HG03045 (cell line): ENCODE data around the gene STIP1.

Source experiments
- ATAC-seq: cut with Tn5 transposase; IDR thresholded peaks from one replicate; pipeline ENCODE4 v1.9.1; 2021; ENCODE audit warnings: mild to moderate bottlenecking, moderate library complexity; ENCODE audit not compliant: unreplicated experiment

STIP1 gene

GRCh38 chr11:64234647-64235379 lies 48.8 kb downstream of the STIP1 start:
- peak; percentile 19 for ATAC-seq

GRCh38 chr11:64235437-64236161 lies 49.6 kb downstream of the STIP1 start:
- ATAC-seq, result no peak

GRCh38 chr11:64237484-64237951 lies 51.5 kb downstream of the STIP1 start:
- ATAC-seq, result no peak

GRCh38 chr11:64238076-64238475 lies 52.1 kb downstream of the STIP1 start:
- no peak for ATAC-seq

- ATAC-seq, result no peak
Observed at GRCh38 chr11:64238999-64239398, 53.0 kb downstream of the STIP1 start.

- no peak for ATAC-seq
Observed at GRCh38 chr11:64239662-64240434, 53.9 kb downstream of the STIP1 start.

DNA sequence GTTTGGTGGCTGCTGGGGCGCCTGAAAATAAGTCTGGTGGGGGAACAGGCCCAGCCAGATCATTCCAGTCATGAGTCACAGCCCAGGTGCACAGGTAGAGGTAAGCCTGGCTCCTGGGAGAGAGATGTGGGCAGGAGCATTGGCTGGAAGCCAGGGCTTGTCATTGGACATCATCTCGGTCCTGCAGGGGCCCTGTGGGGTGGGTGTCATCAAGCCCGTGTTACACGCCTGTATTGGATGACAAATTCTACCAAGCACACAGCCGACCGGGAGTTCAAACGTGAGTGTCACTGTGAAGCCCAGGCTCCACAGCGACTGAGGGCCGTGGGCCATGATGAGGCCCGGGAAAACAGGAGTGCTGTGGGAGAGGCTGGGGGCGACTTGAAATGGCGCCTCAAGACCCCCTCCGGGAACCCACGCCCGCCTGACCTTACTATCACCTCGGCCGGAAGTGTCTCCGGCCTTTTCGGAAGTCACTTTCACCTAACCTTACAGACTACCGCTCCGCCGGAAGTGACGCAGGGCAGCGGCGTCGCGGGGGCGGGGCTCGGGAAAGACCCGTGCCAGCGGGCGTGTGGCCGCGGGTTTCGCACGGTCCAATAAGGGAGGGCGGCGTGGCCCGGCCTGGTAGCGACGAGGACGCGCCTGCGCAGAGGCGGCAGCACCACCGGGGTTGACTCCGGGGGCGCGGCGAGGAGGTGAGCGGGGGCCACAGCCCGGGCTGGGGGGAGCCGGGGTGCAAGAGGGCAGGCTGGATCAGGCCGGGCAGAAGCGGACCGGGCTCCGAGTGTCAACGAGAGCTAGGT lies 54.7 kb downstream of the STIP1 start, which contains the start of gene FKBP2:
FKBP2 (plus strand) TSS at position 661 of the 806 bp plus-strand sequence. CDS start 1,293 bp downstream, outside the sequence.
- peak; percentile 49 for ATAC-seq

DNA sequence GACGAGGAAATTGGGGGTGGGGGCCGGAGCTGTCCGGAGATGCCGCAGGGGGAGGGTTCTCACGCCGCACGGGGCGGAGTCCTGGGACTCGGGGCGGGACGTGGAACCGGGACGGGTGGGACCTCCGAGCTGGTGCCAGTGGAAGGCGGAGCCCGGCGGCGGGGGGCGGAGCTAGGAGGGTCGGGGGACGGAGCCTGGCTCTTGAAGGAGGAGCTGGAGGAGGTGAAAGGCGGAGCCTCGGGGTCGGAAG lies 55.2 kb downstream of the STIP1 start:
- ATAC-seq, result peak; percentile 64

- ATAC-seq, result peak; percentile 2
Observed at GRCh38 chr11:64241491-64242374, 55.8 kb downstream of the STIP1 start.

- ATAC-seq, result no peak
Observed at GRCh38 chr11:64243236-64243854, 57.4 kb downstream of the STIP1 start.

DNA sequence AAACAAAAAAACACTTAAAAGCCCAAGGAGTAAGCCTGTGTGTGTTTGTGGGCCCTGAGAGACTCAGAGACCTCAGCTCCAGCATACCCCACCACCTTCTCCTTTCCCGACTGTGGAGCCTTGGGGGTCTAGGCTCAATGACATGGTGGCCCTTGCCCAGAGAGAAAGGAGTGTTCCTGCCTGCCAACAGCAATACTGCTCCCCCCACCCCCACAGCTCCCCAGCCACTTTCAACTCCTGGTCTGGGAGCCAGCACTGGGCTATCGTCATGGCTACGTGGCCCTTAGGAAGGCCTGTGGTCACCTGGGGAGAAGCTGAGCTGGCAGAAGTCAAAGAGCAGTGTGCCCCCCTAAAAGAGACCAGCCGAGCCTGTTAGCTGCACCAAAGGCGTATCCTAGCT lies 58.1 kb downstream of the STIP1 start:
- no peak for ATAC-seq

- no peak for ATAC-seq
Observed at GRCh38 chr11:64244966-64245365, 59.0 kb downstream of the STIP1 start.

- no peak for ATAC-seq
Observed at GRCh38 chr11:64245401-64245796, 59.4 kb downstream of the STIP1 start.

GRCh38 chr11:64245797-64246620 lies 60.0 kb downstream of the STIP1 start:
- no peak for ATAC-seq

DNA sequence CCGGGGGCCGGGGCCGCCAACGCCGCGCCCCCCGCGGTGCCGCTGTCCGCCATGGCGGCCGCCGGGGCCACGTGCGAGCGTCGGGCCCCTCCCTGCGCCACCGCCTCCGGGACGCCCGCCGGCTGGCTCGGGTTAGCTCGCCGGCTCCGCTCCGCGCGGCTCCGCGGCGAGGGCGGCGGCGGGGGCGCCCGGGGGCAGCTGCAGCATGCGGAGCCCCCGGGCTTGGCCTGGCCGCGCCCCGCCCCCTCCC lies 60.6 kb downstream of the STIP1 start:
- peak; percentile 12 for ATAC-seq

GRCh38 chr11:64246871-64247728 lies 61.1 kb downstream of the STIP1 start, which contains the start of gene PPP1R14B:
PPP1R14B (minus strand) TSS chr11:64246943; CDS start chr11:64246673, 270 bp downstream.
- peak; percentile 31 for ATAC-seq

DNA sequence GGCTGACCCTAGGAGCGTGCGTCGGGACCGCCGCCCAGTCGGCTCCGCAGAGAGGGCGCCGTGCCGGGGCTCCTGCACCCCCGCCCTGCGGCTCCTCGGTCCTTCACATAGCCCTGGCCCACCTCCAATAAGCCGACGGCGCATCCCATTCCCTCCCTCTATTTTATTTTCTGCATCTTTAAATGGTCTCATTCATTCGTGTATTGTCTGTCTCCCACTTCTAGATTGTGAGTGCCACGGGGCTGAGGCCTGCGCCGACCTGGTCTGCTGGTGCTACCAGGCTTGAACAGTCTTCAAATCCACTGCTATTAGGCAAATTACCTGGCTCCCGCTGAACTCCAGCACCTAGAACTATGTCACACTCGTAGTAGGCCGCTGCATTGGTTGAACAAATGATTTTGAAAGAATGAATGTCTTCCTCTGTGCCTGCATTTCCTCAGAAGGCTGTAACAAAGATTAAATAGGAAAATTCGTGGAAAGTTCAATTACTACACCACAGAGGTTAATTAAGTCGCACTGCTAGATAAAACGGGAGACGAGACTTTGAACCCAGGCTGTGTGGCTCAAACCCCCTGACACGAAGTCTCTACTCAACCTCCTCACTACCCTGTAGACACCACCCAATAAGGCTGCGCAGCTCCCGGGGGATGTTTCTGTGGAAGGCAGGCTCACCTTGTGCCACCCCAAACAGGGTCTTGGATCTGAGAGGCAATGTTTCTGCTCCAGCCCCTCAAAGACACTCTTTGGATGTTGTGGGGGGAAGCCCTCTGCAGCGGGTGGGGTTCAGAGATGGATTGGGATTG lies 62.0 kb downstream of the STIP1 start:
- no peak for ATAC-seq
